BJ (cell line): ENCODE results near the gene KDM4F. TPM values are rescaled to one million over a fixed set of nuclear protein-coding genes. Genes with fewer than 3 reads are reported as not detected.

ENCODE experiments used
- CTCF ChIA-PET: fragments of 350-600 bp; formaldehyde crosslinking; extraction: SDS; loops from one replicate; lab custom pipeline; 2021; ENCODE audit warnings: antibody characterized with exemption, inconsistent platforms; lab: Yijun Ruan, JAX
- POLR2A ChIA-PET: fragments of 300-600 bp; sonication (Branson Sonifier 250); formaldehyde crosslinking; extraction: SDS; loops from one replicate; lab custom pipeline; 2021; ENCODE audit warnings: antibody characterized with exemption; lab: Charles Lee
- DNase-seq: peaks from one replicate; pipeline ENCODE4 v3.0.0-alpha.2; 2011; ENCODE audit warnings: low read depth
- H3K27me3 ChIP-seq: 2 replicates; pipeline ENCODE4 v1.6.0; 2011; ENCODE audit warnings: low read length; ENCODE audit not compliant: control insufficient read depth, insufficient read depth
- H3K36me3 ChIP-seq: 2 replicates; pipeline ENCODE4 v1.5.1; 2011; ENCODE audit warnings: low read length; ENCODE audit not compliant: control insufficient read depth, insufficient read depth
- H3K4me3 ChIP-seq: 2 replicates; pipeline ENCODE4 v1.5.1; 2011; ENCODE audit warnings: low read depth, mild to moderate bottlenecking, control low read depth, low read length
- CTCF ChIP-seq: IDR thresholded peaks from 2 replicates; pipeline ENCODE4 v1.5.1; 2011; ENCODE audit warnings: low read depth, mild to moderate bottlenecking, control low read depth, inconsistent platforms, low read length, moderate library complexity; ENCODE audit not compliant: insufficient read depth
- polyA plus RNA-seq: library from polyadenylated mRNA; depleted of rRNA; stranded (reverse); fragments of >200 nt; gene quantifications from 2 replicates; pipeline ENCODE4 v1.2.3, GENCODE V29; 2011

KDM4F gene
- polyA plus RNA-seq, 1 experiment = not detected

GRCh38 chr11:95054356-95054755 lies 5.1 kb downstream of the KDM4F start:
- DNase-seq = no peak
- peaks cover 4% of the 10 kb centered on the region for H3K27me3 ChIP-seq
- ChIA-PET POLR2A (no interaction called here), CTCF (no interaction called here)
- no peaks in the 10 kb centered on the region for H3K36me3 ChIP-seq
- H3K4me3 ChIP-seq = no peak overlapping the region
- TF ChIP-seq CTCF = no peak

- no peak for TF ChIP-seq CTCF
- DNase-seq = no peak
- ChIA-PET CTCF (interaction anchor here (0.7 kb wide), 1 partner anchor 10 kb away, joined by 3 read pairs; no protein-coding TSS in a partner anchor), POLR2A (no interaction called here)
- H3K4me3 ChIP-seq = no peak overlapping the region
- H3K27me3 ChIP-seq = peaks cover 6% of the 10 kb centered on the region
- no peaks in the 10 kb centered on the region for H3K36me3 ChIP-seq
These were observed 6.2 kb downstream of the KDM4F start for GRCh38 chr11:95055283-95055897.

GRCh38 chr11:95057959-95058358 lies 8.7 kb downstream of the KDM4F start:
- ChIA-PET CTCF (interaction anchor here (0.9 to 1.4 kb wide), 4 partner anchors 9 to 693 kb away, joined by 3 to 4 read pairs (median 4); partner anchors contain the start of gene SRSF8), POLR2A (no interaction called here)
- Histone ChIP-seq H3K27me3 (peaks cover 6% of the 10 kb centered on the region), H3K36me3 (no peaks in the 10 kb centered on the region), H3K4me3 (no peak overlapping the region)
- TF ChIP-seq CTCF = no peak
- DNase-seq = no peak

- Histone ChIP-seq H3K36me3 (no peaks in the 10 kb centered on the region), H3K27me3 (peaks cover 6% of the 10 kb centered on the region), H3K4me3 (no peak overlapping the region)
- ChIA-PET CTCF (interaction anchor here (1.1 to 1.4 kb wide), 3 partner anchors 8 to 22 kb away, joined by 3 to 4 read pairs (median 3); partner anchors contain the start of gene SRSF8), POLR2A (no interaction called here)
- TF ChIP-seq CTCF = no peak
- no peak for DNase-seq
These were observed 9.4 kb downstream of the KDM4F start for GRCh38 chr11:95058621-95059020.

GRCh38 chr11:95059046-95059445 lies 9.8 kb downstream of the KDM4F start:
- no peak for DNase-seq
- Histone ChIP-seq H3K36me3 (no peaks in the 10 kb centered on the region), H3K27me3 (peaks cover 4% of the 10 kb centered on the region; the same call in 1 of the 2 replicates), H3K4me3 (no peak overlapping the region)
- TF ChIP-seq CTCF = no peak
- ChIA-PET POLR2A (no interaction called here), CTCF (interaction anchor here (1.1 to 1.4 kb wide), 3 partner anchors 8 to 23 kb away, joined by 3 to 4 read pairs (median 3); partner anchors contain the start of gene SRSF8)
